Dermis blood vessel endothelial cell (primary cell): ENCODE measurements around the gene SLC17A1. TPM values are rescaled to one million over a fixed set of nuclear protein-coding genes. Genes with fewer than 3 reads are reported as not detected.

ENCODE experiments used
- DNase-seq: peaks from one replicate; pipeline ENCODE4 v3.0.0; 2010
- total RNA-seq: library from RNA; depleted of rRNA; stranded (reverse); fragments of >200 nt; gene quantifications from 2 replicates; pipeline ENCODE4 v1.2.3, GENCODE V29; 2014

SLC17A1 gene
- 0.05 TPM in 1 of 2 replicates, not detected in the other for total RNA-seq

GRCh38 chr6:25831532-25832306, at the start of gene SLC17A1:
TSS of gene SLC17A1 (minus strand) at chr6:25832052. CDS start at chr6:25830557, 1,495 bp downstream.
- no peak for DNase-seq

- no peak for DNase-seq
These were observed 48.7 kb upstream of the SLC17A1 start for GRCh38 chr6:25880601-25881000.

GRCh38 chr6:25878721-25879322, 47.0 kb upstream of the SLC17A1 start:
- DNase-seq, result no peak

- no peak for DNase-seq
These were observed 44.2 kb upstream of the SLC17A1 start for GRCh38 chr6:25875926-25876602.

- DNase-seq, result no peak
These were observed 43.7 kb upstream of the SLC17A1 start for GRCh38 chr6:25875563-25875905.

- no peak for DNase-seq
These were observed 43.1 kb upstream of the SLC17A1 start for GRCh38 chr6:25874822-25875562.

GRCh38 chr6:25874118-25874517, 42.3 kb upstream of the SLC17A1 start, which contains the start of gene SLC17A3:
TSS of gene SLC17A3 (minus strand) at chr6:25874243. CDS start at chr6:25868387, 5,856 bp downstream.
- DNase-seq, result no peak

- DNase-seq, result no peak
These were observed 41.0 kb upstream of the SLC17A1 start for GRCh38 chr6:25872814-25873213.

- DNase-seq, result no peak
These were observed 38.0 kb upstream of the SLC17A1 start for GRCh38 chr6:25869840-25870239.

- DNase-seq, result no peak
These were observed 36.8 kb upstream of the SLC17A1 start for GRCh38 chr6:25868436-25869183.

- no peak for DNase-seq
These were observed 34.2 kb upstream of the SLC17A1 start for GRCh38 chr6:25866011-25866410.

GRCh38 chr6:25863360-25863759, 31.5 kb upstream of the SLC17A1 start:
- no peak for DNase-seq

GRCh38 chr6:25862199-25862598, 30.3 kb upstream of the SLC17A1 start:
- no peak for DNase-seq

- no peak for DNase-seq
These were observed 20.9 kb upstream of the SLC17A1 start for GRCh38 chr6:25852756-25853155.

GRCh38 chr6:25851961-25852360, 20.1 kb upstream of the SLC17A1 start:
- DNase-seq, result no peak

GRCh38 chr6:25844518-25844917, 12.7 kb upstream of the SLC17A1 start:
- DNase-seq, result no peak

GRCh38 chr6:25842526-25842925, 10.7 kb upstream of the SLC17A1 start:
- DNase-seq, result no peak

- DNase-seq, result no peak
These were observed 3.8 kb upstream of the SLC17A1 start for GRCh38 chr6:25835442-25836283.

GRCh38 chr6:25834950-25835349, 3.1 kb upstream of the SLC17A1 start:
- DNase-seq, result no peak

GRCh38 chr6:25833136-25833535, 1.3 kb upstream of the SLC17A1 start:
- DNase-seq, result no peak

GRCh38 chr6:25832670-25833069, 818 bp upstream of the SLC17A1 start:
- DNase-seq, result no peak
